HG02623 (cell line): ENCODE results near the gene DAGLB.
A peak's percentile ranks its signal among the peaks of the same experiment; 100 is the strongest.
"Not testable (repeated sequence)": the region's sequence is repeated elsewhere in the genome, so short reads cannot be mapped to it uniquely, and the experiment has no call there.

Experiments
- ATAC-seq: cut with Tn5 transposase; IDR thresholded peaks from one replicate; pipeline ENCODE4 v1.9.1; 2021; ENCODE audit warnings: moderate library complexity; ENCODE audit not compliant: unreplicated experiment

The DAGLB gene

DNA sequence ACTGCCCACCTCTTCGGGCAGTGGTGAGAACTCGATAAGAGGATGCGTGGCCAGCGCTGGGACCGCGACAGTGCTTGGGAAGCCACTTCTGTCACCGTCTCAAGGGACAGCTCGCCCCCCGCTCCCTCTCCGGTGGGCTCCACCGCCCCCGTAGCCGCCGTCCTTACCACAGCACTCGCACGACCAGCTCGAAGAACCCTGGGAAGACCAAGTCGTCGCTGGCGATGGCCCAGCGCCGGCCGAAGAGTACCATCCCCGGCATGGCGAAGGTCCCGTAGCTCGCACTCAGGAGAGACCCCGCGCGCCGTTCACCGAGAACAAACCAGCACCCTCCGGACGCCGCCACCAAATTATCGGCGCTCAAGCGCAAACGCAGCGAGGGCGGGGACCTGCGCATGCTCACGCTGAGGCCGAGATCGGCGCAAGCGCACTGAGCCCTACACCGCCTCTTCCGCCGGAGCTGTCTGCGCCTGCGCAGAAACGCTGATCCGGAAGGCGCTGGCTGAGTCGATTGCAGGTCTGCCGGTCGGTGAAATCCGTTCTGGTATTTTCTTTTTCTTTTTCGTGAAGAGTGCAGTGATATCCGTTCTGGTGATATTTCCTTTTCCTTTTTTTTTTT lies at the start of gene DAGLB:
Gene DAGLB (minus strand): TSS at position 374 of the 619 bp plus-strand sequence. CDS start 112 bp downstream, at position 262.
- ATAC-seq, result peak; percentile 80

GRCh38 chr7:6497637-6497905 lies 49.8 kb upstream of the DAGLB start:
- no peak for ATAC-seq

DNA sequence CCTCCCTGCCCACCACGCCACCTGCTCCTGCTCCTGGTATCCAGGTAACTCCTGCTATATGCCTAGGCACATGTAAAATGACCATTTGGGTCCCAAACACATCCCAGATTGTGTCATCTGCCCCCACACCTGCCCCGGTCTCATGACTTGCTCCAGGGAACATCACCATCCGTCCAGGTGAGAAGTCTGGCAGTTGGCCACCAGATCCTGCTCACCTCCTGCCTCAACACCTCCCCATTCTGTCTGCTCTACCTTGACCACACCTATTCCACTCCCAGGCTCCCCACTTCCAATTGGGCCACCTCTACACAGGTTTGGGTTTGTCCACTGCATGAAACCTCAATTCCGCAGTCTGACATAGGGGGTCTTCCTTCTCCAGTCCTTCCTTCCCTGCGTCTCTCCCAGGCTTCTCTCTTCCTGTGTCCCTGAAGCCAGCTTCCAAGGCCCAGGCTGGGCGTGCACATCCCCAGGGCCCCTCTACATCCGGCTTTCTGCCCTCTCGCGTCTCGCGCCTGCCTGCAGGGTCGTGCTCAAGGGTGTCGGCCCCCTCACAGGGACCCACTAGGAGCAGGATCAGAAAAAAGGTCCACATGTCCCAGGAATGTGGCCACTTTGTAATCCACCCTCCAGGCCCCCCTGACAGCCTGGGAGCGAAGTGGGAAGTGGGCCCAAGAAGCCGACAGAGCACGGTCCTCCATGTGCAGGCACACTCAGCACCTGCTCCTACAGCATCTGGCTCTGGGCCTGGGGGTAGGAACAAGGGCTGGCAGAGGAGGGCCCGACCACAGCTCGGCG lies 49.3 kb upstream of the DAGLB start:
- ATAC-seq, result no peak

GRCh38 chr7:6495597-6496262 lies 48.0 kb upstream of the DAGLB start:
- ATAC-seq, result no peak

DNA sequence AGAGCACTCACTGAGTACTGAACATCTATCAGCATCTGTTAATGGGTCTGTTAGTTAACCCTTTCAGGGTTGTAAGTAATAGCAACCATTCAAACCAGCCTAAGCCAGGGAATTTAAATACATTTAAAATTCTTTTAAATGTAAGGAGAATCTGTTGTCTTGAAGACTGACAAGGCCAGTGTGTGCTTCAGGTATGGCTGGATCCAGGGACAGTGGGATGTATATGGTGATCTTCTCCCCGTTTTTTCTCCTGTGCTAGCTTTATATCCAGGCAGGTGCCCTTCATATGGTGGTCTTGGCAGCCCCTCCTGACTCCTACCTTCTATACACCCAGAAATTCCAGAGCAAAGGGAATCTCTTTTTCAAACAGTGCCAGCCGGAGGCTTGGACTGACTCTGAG lies 46.6 kb upstream of the DAGLB start:
- ATAC-seq, result no peak

GRCh38 chr7:6491194-6491593 lies 43.4 kb upstream of the DAGLB start:
- no peak for ATAC-seq

- no peak for ATAC-seq
Observed at GRCh38 chr7:6489612-6490011, 41.9 kb upstream of the DAGLB start.

DNA sequence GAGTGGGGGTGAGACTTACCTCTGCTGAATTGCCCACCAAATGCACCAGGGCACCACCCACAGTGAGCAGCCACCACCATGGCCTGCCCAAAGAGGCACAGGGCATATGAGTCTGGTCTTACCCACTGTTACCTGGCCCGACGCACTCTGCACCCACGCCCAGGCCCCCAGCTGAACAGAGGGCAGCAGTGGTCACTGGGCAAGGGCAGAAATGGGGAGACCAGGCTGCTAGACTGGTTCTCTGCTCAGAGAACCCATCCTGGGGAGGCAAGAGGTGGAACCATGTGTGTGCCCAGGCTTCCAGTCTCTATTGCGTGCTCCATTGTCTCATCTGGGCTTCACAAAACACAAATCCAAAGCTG lies 39.4 kb upstream of the DAGLB start:
- no peak for ATAC-seq

- no peak for ATAC-seq
Observed at GRCh38 chr7:6486438-6487183, 38.9 kb upstream of the DAGLB start.

GRCh38 chr7:6482743-6483119 lies 35.0 kb upstream of the DAGLB start:
- ATAC-seq, result no peak

- no peak for ATAC-seq
Observed at GRCh38 chr7:6482307-6482706, 34.6 kb upstream of the DAGLB start.

DNA sequence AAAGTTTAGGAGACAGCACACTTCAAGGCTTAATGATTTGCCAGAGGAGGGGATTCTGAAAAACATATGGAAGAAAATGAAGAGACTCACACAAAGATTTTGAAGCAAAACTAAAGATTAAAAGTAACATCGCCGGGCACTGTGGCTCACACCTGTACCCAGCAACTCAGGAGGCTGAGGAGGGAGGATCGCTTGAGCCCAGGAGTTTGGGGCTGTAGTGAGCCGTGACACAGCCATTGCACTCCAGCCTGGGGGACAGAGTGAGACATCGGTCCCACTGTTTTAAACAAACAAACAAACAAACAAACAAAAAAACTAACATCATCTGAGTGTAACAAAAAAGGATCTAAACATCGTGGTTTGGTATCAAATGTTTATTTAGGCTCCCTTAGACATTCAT lies 33.7 kb upstream of the DAGLB start:
- no peak for ATAC-seq

- no peak for ATAC-seq
Observed at GRCh38 chr7:6480323-6480660, 32.5 kb upstream of the DAGLB start.

- no peak for ATAC-seq
Observed at GRCh38 chr7:6479067-6479466, 31.3 kb upstream of the DAGLB start.

DNA sequence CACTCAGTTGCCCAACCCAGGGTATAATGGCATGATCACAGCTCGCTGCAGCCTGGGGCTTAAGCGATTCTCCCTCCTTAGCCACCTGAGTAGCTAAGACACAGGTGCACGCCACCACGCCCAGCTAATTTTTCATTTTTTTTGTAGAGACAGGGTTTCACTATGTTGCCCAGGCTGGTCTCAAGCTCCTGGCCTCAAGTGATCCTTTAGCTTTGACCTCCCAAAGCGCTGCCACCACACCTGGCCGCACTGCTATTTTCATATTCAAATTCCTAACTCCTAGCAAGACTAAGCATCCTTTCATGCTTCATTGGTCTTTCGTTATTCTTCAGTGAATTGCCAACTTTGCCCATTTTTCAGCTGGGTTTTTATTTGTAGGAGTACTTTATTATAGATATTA lies 30.4 kb upstream of the DAGLB start:
- ATAC-seq, result no peak

DNA sequence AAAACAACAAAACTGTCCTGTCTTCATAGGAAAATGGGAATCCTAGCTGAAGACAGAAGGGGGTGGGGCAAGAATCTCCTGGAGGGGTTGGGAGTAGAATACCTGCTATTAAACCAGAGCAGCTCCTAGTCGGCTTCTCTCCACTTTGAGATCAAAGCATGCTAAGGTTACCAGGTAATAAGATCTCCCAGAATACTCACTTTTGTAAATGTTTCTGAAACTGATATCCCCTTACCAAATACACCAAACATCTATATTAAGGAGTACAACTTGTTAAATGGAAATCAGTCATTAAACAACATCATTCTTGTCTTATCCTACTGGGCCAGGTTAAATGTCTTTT lies 29.5 kb upstream of the DAGLB start:
- no peak for ATAC-seq

DNA sequence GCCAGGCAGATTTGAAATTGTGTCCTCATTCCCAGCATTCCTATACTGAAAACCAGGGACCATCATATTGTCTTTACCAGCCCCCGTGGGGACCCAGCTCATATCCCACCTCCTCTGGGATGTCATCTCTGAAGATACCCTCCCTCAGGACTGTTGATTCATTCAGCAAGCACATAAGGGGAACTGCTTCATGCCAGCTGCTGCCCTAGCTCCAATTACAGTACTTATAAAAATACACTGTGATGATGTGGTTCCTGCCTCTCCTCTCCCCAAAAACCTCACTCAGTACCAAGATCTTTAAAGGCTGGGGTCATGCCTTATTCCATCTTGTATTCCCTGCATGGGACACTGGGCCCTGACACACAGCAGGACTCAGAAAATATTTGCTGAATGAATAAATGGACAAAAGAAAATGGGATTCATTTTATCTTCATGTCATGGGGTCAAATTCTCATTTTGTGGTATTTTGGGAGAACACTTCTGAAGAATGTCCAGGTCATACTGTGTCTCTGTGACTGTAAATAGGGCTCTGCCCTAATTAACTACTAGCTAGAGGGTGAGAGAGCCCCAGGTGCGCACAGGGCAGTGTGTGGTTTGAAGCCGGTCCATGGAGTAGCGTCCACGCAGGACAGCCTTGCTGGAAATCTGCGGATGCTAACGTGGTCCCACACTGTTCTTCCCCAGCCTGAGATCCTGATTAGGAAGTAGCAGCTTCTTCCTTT lies 29.0 kb upstream of the DAGLB start:
- ATAC-seq, result no peak

DNA sequence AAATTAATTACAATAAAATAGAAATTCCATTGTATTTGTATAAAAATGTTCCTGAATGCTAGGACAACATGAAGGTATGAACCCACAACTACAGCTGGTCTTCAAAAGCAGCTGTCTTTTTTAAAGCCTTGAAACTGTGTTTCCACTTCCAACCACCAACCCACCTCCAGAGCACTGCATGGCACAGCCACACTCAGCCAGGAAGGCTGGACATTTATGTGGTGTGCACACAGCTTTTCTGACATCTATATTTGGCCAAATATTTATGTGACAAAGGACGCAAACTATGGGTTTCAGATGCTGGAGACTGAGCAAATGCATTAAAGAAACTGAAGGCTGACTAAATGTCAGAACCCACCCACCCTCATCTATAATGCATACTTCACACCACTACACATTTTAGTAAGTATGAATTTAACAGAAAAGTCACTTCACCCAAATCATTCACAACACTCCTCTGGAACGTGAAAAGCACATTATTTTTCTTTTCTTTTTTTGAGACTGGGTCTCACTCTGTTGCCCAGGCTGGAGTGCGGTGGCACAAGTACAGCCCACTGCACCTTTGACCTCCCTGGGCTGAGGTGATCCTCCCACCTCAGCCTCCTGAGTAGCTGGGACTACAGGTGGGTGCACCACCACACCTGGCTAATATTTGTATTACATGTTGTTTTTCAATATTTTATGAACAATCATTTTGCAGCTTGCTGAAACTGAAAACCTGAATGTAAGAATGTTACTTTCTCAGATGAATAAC lies 27.9 kb upstream of the DAGLB start:
- ATAC-seq, result no peak

GRCh38 chr7:6465862-6466261 lies 18.1 kb upstream of the DAGLB start:
- no peak for ATAC-seq

DNA sequence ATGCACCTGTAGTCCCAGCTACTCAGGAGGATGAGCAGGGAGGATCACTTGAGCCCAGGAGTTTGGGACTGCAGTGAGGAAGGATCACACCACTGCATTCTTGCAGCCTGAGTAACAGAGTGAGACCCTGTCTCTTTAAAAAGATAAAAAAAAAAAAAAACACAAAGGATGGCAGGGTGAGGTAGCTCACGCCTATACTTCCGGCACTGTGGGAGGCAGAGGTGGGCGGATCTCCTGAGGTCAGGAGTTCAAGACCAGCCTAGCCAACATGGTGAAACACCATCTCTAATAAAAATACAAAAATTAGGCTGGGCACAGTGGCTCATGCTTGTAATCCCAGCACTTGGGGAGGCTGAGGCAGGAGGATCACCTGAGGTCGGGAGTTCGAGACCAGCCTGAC lies 15.9 kb upstream of the DAGLB start:
- ATAC-seq, result not testable (repeated sequence)
